Measurements from ENCODE around the gene TBX15.

Gene TBX15

GRCh38 chr1:118871582-118872171, 116.5 kb downstream of the TBX15 start:
- no peak for DNase-seq (ENCODE audit: low read depth)
- TF ChIP-seq MYC (IDR thresholded peaks at IDR 0.05; ENCODE audit: low read depth, low read length), result no peak
- TF ChIP-seq MAX (IDR thresholded peaks at IDR 0.05; ENCODE audit: low read depth, low read length), result no peak
- TF ChIP-seq POLR2A (IDR thresholded peaks at IDR 0.05; ENCODE audit: extremely low read depth, insufficient read length), result no peak
- TF ChIP-seq, protein P1, sequence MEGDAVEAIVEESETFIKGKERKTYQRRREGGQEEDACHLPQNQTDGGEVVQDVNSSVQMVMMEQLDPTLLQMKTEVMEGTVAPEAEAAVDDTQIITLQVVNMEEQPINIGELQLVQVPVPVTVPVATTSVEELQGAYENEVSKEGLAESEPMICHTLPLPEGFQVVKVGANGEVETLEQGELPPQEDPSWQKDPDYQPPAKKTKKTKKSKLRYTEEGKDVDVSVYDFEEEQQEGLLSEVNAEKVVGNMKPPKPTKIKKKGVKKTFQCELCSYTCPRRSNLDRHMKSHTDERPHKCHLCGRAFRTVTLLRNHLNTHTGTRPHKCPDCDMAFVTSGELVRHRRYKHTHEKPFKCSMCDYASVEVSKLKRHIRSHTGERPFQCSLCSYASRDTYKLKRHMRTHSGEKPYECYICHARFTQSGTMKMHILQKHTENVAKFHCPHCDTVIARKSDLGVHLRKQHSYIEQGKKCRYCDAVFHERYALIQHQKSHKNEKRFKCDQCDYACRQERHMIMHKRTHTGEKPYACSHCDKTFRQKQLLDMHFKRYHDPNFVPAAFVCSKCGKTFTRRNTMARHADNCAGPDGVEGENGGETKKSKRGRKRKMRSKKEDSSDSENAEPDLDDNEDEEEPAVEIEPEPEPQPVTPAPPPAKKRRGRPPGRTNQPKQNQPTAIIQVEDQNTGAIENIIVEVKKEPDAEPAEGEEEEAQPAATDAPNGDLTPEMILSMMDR (IDR thresholded peaks at IDR 0.05; ENCODE audit: low read depth, low read length), result no peak

GRCh38 chr1:118868387-118868786, 119.8 kb downstream of the TBX15 start:
- TF ChIP-seq, protein P1 (IDR thresholded peaks at IDR 0.05; ENCODE audit: low read depth, low read length), result no peak
- no peak for TF ChIP-seq MAX (IDR thresholded peaks at IDR 0.05; ENCODE audit: low read depth, low read length)
- no peak for TF ChIP-seq POLR2A (IDR thresholded peaks at IDR 0.05; ENCODE audit: extremely low read depth, insufficient read length)
- TF ChIP-seq MYC (IDR thresholded peaks at IDR 0.05; ENCODE audit: low read depth, low read length), result no peak
- no peak for DNase-seq (ENCODE audit: low read depth)
- no peak overlapping the region for H3K4me3 ChIP-seq (ENCODE audit: low read depth, low read length)

More at GRCh38 chr1:118871582-118872171, 116.5 kb downstream of the TBX15 start:
- H3K4me3 ChIP-seq (ENCODE audit: low read depth, low read length), result no peak overlapping the region

- no peak for DNase-seq (ENCODE audit: low read depth)
- no peak overlapping the region for H3K4me3 ChIP-seq (ENCODE audit: low read depth, low read length)
- TF ChIP-seq POLR2A (IDR thresholded peaks at IDR 0.05; ENCODE audit: extremely low read depth, insufficient read length) (no peak), MYC (IDR thresholded peaks at IDR 0.05; ENCODE audit: low read depth, low read length) (no peak), MAX (IDR thresholded peaks at IDR 0.05; ENCODE audit: low read depth, low read length) (no peak)
- TF ChIP-seq, protein P1 (IDR thresholded peaks at IDR 0.05; ENCODE audit: low read depth, low read length), result no peak
Measured at GRCh38 chr1:118866330-118866729, 121.8 kb downstream of the TBX15 start.

GRCh38 chr1:118863688-118864087, 124.5 kb downstream of the TBX15 start:
- TF ChIP-seq MYC (IDR thresholded peaks at IDR 0.05; ENCODE audit: low read depth, low read length) (no peak), MAX (IDR thresholded peaks at IDR 0.05; ENCODE audit: low read depth, low read length) (no peak), POLR2A (IDR thresholded peaks at IDR 0.05; ENCODE audit: extremely low read depth, insufficient read length) (no peak)
- TF ChIP-seq, protein P1 (IDR thresholded peaks at IDR 0.05; ENCODE audit: low read depth, low read length), result no peak
- H3K4me3 ChIP-seq (ENCODE audit: low read depth, low read length), result no peak overlapping the region
- peak; percentile 5 for DNase-seq (ENCODE audit: low read depth)

DNA sequence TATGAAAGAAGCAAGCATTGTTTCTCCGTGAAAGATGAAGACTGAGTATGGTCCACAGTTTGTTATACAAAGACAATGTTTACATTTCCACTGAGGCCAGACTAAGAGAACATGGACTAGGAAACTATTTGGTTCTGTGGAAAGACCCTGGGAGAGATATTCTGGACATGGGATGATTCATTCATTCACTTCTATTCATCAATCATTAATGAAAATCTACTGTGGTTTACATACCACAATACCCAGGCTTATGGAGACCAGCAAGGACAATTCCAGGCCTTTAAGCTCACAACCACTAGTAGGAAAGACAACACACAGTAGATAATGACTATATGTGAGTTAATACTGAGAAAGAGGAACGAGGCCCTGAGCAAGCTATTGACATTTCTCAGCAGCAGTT, 125.4 kb downstream of the TBX15 start:
- no peak for DNase-seq (ENCODE audit: low read depth)
- TF ChIP-seq, protein P1 (IDR thresholded peaks at IDR 0.05; ENCODE audit: low read depth, low read length), result no peak
- TF ChIP-seq MAX (IDR thresholded peaks at IDR 0.05; ENCODE audit: low read depth, low read length) (no peak), POLR2A (IDR thresholded peaks at IDR 0.05; ENCODE audit: extremely low read depth, insufficient read length) (no peak), MYC (IDR thresholded peaks at IDR 0.05; ENCODE audit: low read depth, low read length) (no peak)
- H3K4me3 ChIP-seq (ENCODE audit: low read depth, low read length), result no peak overlapping the region
